SK-N-SH (cell line): Measurements from ENCODE around the gene GRIK1. TPM values are rescaled to one million over a fixed set of nuclear protein-coding genes. Genes with fewer than 3 reads are reported as not detected.
A peak's percentile ranks its signal among the peaks of the same experiment; 100 is the strongest.

Experiments
- CTCF ChIA-PET: fragments of 300-600, 350-600 bp; formaldehyde crosslinking; extraction: SDS; loops from one replicate; lab custom pipeline; 2021; lab: Yijun Ruan, JAX
- POLR2A ChIA-PET: fragments of 350-600 bp; sonication (Branson Sonifier 250); formaldehyde crosslinking; extraction: SDS; loops from one replicate; lab custom pipeline; 2020; ENCODE audit warnings: antibody characterized with exemption, inconsistent platforms; lab: Yijun Ruan, JAX
- DNase-seq: peaks from one replicate; pipeline ENCODE4 v3.0.0; 2012
- H2AFZ ChIP-seq: fragments of 200-600 bp; sonication (generic); 2 replicates; pipeline ENCODE4 v1.8.1; 2016; ENCODE audit warnings: antibody characterized with exemption, mild to moderate bottlenecking, low read depth
- H3F3A ChIP-seq: fragments of 200-600 bp; sonication (generic); replicated peaks from 2 replicates; pipeline ENCODE3; 2016; ENCODE audit warnings: antibody characterized with exemption, mild to moderate bottlenecking; ENCODE audit not compliant: insufficient read depth
- H3K27ac ChIP-seq, 2 experiments: fragments of 200-500 bp in 1 of 2; fragments of 200-600 bp in 1 of 2; sonication (Bioruptor generic) in 1 of 2; sonication (generic), shearing (Covaris generic) in 1 of 2; 2 replicates each; pipeline versions ENCODE4 v1.5.1 to v1.6.1; 2014 to 2016; ENCODE audit warnings: low read depth in 2 of 2, inconsistent platforms in 1 of 2, low read length in 1 of 2, mild to moderate bottlenecking in 1 of 2, mixed read lengths in 1 of 2
- H3K27me3 ChIP-seq: fragments of 200-600 bp; sonication (generic), shearing (Covaris generic); 2 replicates; pipeline ENCODE4 v1.6.1; 2016; ENCODE audit warnings: mixed run types; ENCODE audit not compliant: insufficient read depth
- H3K36me3 ChIP-seq, 2 experiments: fragments of 200-500 bp in 1 of 2; fragments of 200-600 bp in 1 of 2; sonication (Bioruptor generic) in 1 of 2; sonication (generic) in 1 of 2; replicated peaks in 1 of 2; 2 replicates each; pipeline versions ENCODE3 to v1.5.1; 2014 to 2016; ENCODE audit warnings: low read length in 1 of 2, mild to moderate bottlenecking in 1 of 2; ENCODE audit not compliant: insufficient read depth in 2 of 2, control insufficient read depth in 1 of 2
- H3K4me1 ChIP-seq, 2 experiments: fragments of 200-500 bp in 1 of 2; fragments of 200-600 bp in 1 of 2; sonication (Bioruptor generic) in 1 of 2; sonication (generic), shearing (Covaris generic) in 1 of 2; 2 replicates each; pipeline versions ENCODE4 v1.5.1 to v1.6.1; 2014 to 2016; ENCODE audit warnings: low read depth in 1 of 2, low read length in 1 of 2, mixed run types in 1 of 2; ENCODE audit not compliant: insufficient read depth in 2 of 2, control insufficient read depth in 1 of 2
- H3K4me2 ChIP-seq: fragments of 200-600 bp; sonication (generic), shearing (Covaris generic); 2 replicates; pipeline ENCODE4 v1.6.1; 2017; ENCODE audit warnings: mixed run types
- H3K4me3 ChIP-seq, 2 experiments: fragments of 200-500 bp in 1 of 2; fragments of 200-600 bp in 1 of 2; sonication (Bioruptor generic) in 1 of 2; sonication (generic), shearing (Covaris generic) in 1 of 2; 2 replicates each; pipeline versions ENCODE4 v1.5.1 to v1.8.1; 2014 to 2016; ENCODE audit warnings: low read depth in 2 of 2, inconsistent platforms in 1 of 2, low read length in 1 of 2, mild to moderate bottlenecking in 1 of 2, mixed read lengths in 1 of 2, moderate library complexity in 1 of 2
- H3K79me2 ChIP-seq: fragments of 200-600 bp; sonication (generic); 2 replicates; pipeline ENCODE4 v1.8.1; 2017; ENCODE audit warnings: mild to moderate bottlenecking; ENCODE audit not compliant: insufficient read depth
- H3K9ac ChIP-seq: fragments of 200-600 bp; sonication (generic); 2 replicates; pipeline ENCODE4 v1.6.1; 2017; ENCODE audit warnings: mixed run types
- H3K9me2 ChIP-seq: fragments of 200-600 bp; sonication (generic); 2 replicates; pipeline ENCODE4 v1.6.1; 2017; ENCODE audit warnings: mixed run types
- H3K9me3 ChIP-seq: fragments of 200-600 bp; sonication (generic); 2 replicates; pipeline ENCODE4 v1.6.1; 2017; ENCODE audit warnings: mixed run types, mild to moderate bottlenecking, moderate library complexity
- H4K20me1 ChIP-seq: fragments of 200-600 bp; sonication (generic); 2 replicates; pipeline ENCODE4 v1.6.1; 2017; ENCODE audit warnings: mild to moderate bottlenecking, mixed run types; ENCODE audit not compliant: insufficient read depth
- ELF1 ChIP-seq: IDR thresholded peaks from 2 replicates; pipeline ENCODE4 v1.4.0; 2012
- EP300 ChIP-seq, 2 experiments: IDR thresholded peaks; 2 replicates each; pipeline versions ENCODE4 v1.4.0 to v1.6.1; 2012; ENCODE audit warnings: borderline replicate concordance in 1 of 2, low read depth in 1 of 2, low read length in 1 of 2
- FOSL2 ChIP-seq: IDR thresholded peaks from 2 replicates; pipeline ENCODE4 v1.4.0; 2012; ENCODE audit warnings: low read depth, mild to moderate bottlenecking, moderate library complexity, borderline replicate concordance
- FOXJ3 ChIP-seq: sonication (generic); formaldehyde crosslinking; IDR thresholded peaks from 2 replicates; pipeline ENCODE4 v1.5.1; 2020; ENCODE audit warnings: mild to moderate bottlenecking, missing genetic modification reagents
- FOXM1 ChIP-seq: IDR thresholded peaks from 2 replicates; pipeline ENCODE4 v1.4.0; 2012; ENCODE audit warnings: low read depth, mild to moderate bottlenecking
- GABPA ChIP-seq: IDR thresholded peaks from 2 replicates; pipeline ENCODE4 v1.4.0; 2012; ENCODE audit warnings: low read depth, mild to moderate bottlenecking
- JUND ChIP-seq: IDR thresholded peaks from 2 replicates; pipeline ENCODE4 v1.4.0; 2012
- MAX ChIP-seq: IDR thresholded peaks from 2 replicates; pipeline ENCODE4 v1.4.0; 2012; ENCODE audit warnings: low read depth
- NFIC ChIP-seq: IDR thresholded peaks from 2 replicates; pipeline ENCODE4 v1.4.0; 2012; ENCODE audit warnings: borderline replicate concordance
- PBX3 ChIP-seq: IDR thresholded peaks from 2 replicates; pipeline ENCODE4; 2012
- POLR2AphosphoS5 ChIP-seq: IDR thresholded peaks from 2 replicates; pipeline ENCODE4 v1.6.1; 2012; ENCODE audit warnings: low read depth, low read length
- RFX5 ChIP-seq: IDR thresholded peaks from 2 replicates; pipeline ENCODE4 v1.6.1; 2012; ENCODE audit warnings: mild to moderate bottlenecking, improper control_type of control experiment, low read length
- RXRA ChIP-seq: IDR thresholded peaks from 2 replicates; pipeline ENCODE4 v1.4.0; 2012; ENCODE audit warnings: low read depth, mild to moderate bottlenecking, borderline replicate concordance
- SIN3A ChIP-seq: IDR thresholded peaks from 2 replicates; pipeline ENCODE4 v1.6.1; 2012; ENCODE audit warnings: low read depth, mild to moderate bottlenecking, low read length, moderate library complexity, borderline replicate concordance
- TCF12 ChIP-seq: IDR thresholded peaks from 2 replicates; pipeline ENCODE4 v1.4.0; 2012
- TEAD4 ChIP-seq: IDR thresholded peaks from 2 replicates; pipeline ENCODE4 v1.4.0; 2012; ENCODE audit warnings: mild to moderate bottlenecking, borderline replicate concordance; ENCODE audit not compliant: insufficient read depth
- USF2 ChIP-seq: fragments of 150-350 bp; IDR thresholded peaks from 2 replicates; pipeline ENCODE4 v1.6.1; 2017; ENCODE audit warnings: antibody characterized with exemption, low read length, low read depth, borderline replicate concordance
- ZBTB33 ChIP-seq: IDR thresholded peaks from 2 replicates; pipeline ENCODE4 v1.4.0; 2012; ENCODE audit warnings: low read depth, borderline replicate concordance
- WGBS: methylation state at CpG from one replicate; pipeline ENCODE4 v1.1.6; 2017; ENCODE audit warnings: low lambda C conversion rate; 5-methylcytosine and 5-hydroxymethylcytosine counted together
- polyA plus RNA-seq, 3 experiments: library from polyadenylated mRNA; depleted of rRNA; stranded (reverse); fragments of >200 nt; gene quantifications; 2 replicates each; pipeline ENCODE4 v1.2.3, GENCODE V29; 2012

GRIK1 gene
- polyA plus RNA-seq, 1 of the 3 experiments (the other 2 are of a cell fraction), result not detected

- H3K36me3 ChIP-seq, result no peaks in the 10 kb centered on the region
- H3K9me3 ChIP-seq, result no peaks in the 10 kb centered on the region
- no peaks in the 10 kb centered on the region for H3K9me2 ChIP-seq
- H2AFZ ChIP-seq, result peak overlapping the region; percentile 77
- peak; percentile 83; the same call in 1 of the 2 replicates for TF ChIP-seq FOSL2
- no peak for TF ChIP-seq FOXJ3 (CRISPR knock-in tag)
- no peak for TF ChIP-seq MAX
- no peak for TF ChIP-seq USF2
- peak; percentile 40 to 88; a peak in 3 of 4 replicates for TF ChIP-seq EP300 (IDR thresholded peaks at IDR 0.05; ENCODE audit: borderline replicate concordance in 1 of 2, low read depth in 1 of 2, low read length in 1 of 2)
- 0 out of 2 replicates have a peak, but pooled peaks have one; percentile 38 for TF ChIP-seq TEAD4
- no peak for TF ChIP-seq GABPA
- peak; percentile 67; the same call in 1 of the 2 replicates for TF ChIP-seq RXRA
- peak; percentile 44; the same call in 1 of the 2 replicates for TF ChIP-seq POLR2AphosphoS5
- peak; percentile 75; the same call in 1 of the 2 replicates for TF ChIP-seq FOXM1
- TF ChIP-seq RFX5, result no peak
- TF ChIP-seq ZBTB33, result no peak
- peak; percentile 93 for TF ChIP-seq JUND
- peak; percentile 13; the same call in 1 of the 2 replicates for TF ChIP-seq SIN3A
- 0 out of 2 replicates have a peak, but pooled peaks have one; percentile 51 for TF ChIP-seq NFIC
- no peak for TF ChIP-seq ELF1
- TF ChIP-seq TCF12, result peak; percentile 91
- peak; percentile 96 for TF ChIP-seq PBX3
- TF ChIP-seq, all 33 proteins: peak for 11
- CTCF ChIA-PET, result no interaction called here
- H3K4me3 ChIP-seq, result peak overlapping the region in 1 of 2 experiments; percentile 11; a peak in 1 of 4 replicates
- H4K20me1 ChIP-seq, result no peaks in the 10 kb centered on the region
- H3F3A ChIP-seq, result peaks cover 15% of the 10 kb centered on the region
- POLR2A ChIA-PET, result no interaction called here
- no peaks in the 10 kb centered on the region for H3K27me3 ChIP-seq
- H3K27ac ChIP-seq, result peak overlapping the region in 1 of 2 experiments; percentile 84; a peak in 2 of 4 replicates
- peaks cover 0 to 10% of the 10 kb centered on the region in 2 experiments; a peak in 2 of 4 replicates for H3K4me1 ChIP-seq
- H3K9ac ChIP-seq, result peak overlapping the region; percentile 48; the same call in 1 of the 2 replicates
- DNase-seq, result no peak
- H3K79me2 ChIP-seq, result no peaks in the 10 kb centered on the region
- peak overlapping the region; percentile 39; the same call in 1 of the 2 replicates for H3K4me2 ChIP-seq
- 15% methylated on average over 6 of the region's 6 CpGs for WGBS
These were observed 283.1 kb downstream of the GRIK1 start for GRCh38 chr21:29656504-29657239.
